Measurements from ENCODE around the gene SERPINB6. TPM values are rescaled to one million over a fixed set of nuclear protein-coding genes. Genes with fewer than 3 reads are reported as not detected.
"Not testable (repeated sequence)": the region's sequence is repeated elsewhere in the genome, so short reads cannot be mapped to it uniquely, and the experiment has no call there.

The SERPINB6 gene
- total RNA-seq, 1 donor from 2014 or later = 141 TPM

GRCh38 chr6:2999618-3000557 is 28.5 kb upstream of the SERPINB6 start, which contains the start of gene NQO2:
NQO2 (plus strand) TSS chr6:2999894; CDS start chr6:3006553, 6,659 bp downstream.
- peak; percentile 94 for DNase-seq (ENCODE audit: low spot score)

GRCh38 chr6:2998998-2999617 is 27.7 kb upstream of the SERPINB6 start:
- peak; percentile 73 for DNase-seq (ENCODE audit: low spot score)

- DNase-seq (ENCODE audit: low spot score) = not testable (repeated sequence)
These were observed 27.1 kb upstream of the SERPINB6 start for GRCh38 chr6:2998249-2998997.

- no peak for DNase-seq (ENCODE audit: low spot score)
These were observed 22.5 kb upstream of the SERPINB6 start for GRCh38 chr6:2993755-2994317.

- no peak for DNase-seq (ENCODE audit: low spot score)
These were observed 21.1 kb upstream of the SERPINB6 start for GRCh38 chr6:2992330-2992979.

GRCh38 chr6:2990932-2991506 is 19.7 kb upstream of the SERPINB6 start:
- no peak for DNase-seq (ENCODE audit: low spot score)

- DNase-seq (ENCODE audit: low spot score) = no peak
These were observed 19.0 kb upstream of the SERPINB6 start for GRCh38 chr6:2990248-2990931.

GRCh38 chr6:2989332-2990247 is 18.2 kb upstream of the SERPINB6 start:
- peak; percentile 93 for DNase-seq (ENCODE audit: low spot score)

GRCh38 chr6:2988426-2989331 is 17.3 kb upstream of the SERPINB6 start:
- peak; percentile 91 for DNase-seq (ENCODE audit: low spot score)

GRCh38 chr6:2988094-2988425 is 16.7 kb upstream of the SERPINB6 start:
- DNase-seq (ENCODE audit: low spot score) = no peak

- DNase-seq (ENCODE audit: low spot score) = peak; percentile 46
These were observed 15.4 kb upstream of the SERPINB6 start for GRCh38 chr6:2986722-2987221.

GRCh38 chr6:2984738-2985406 is 13.5 kb upstream of the SERPINB6 start:
- no peak for DNase-seq (ENCODE audit: low spot score)

- DNase-seq (ENCODE audit: low spot score) = no peak
These were observed 11.2 kb upstream of the SERPINB6 start for GRCh38 chr6:2982426-2983117.

- DNase-seq (ENCODE audit: low spot score) = no peak
These were observed 9.1 kb upstream of the SERPINB6 start for GRCh38 chr6:2980465-2980855.

GRCh38 chr6:2979819-2980464 is 8.6 kb upstream of the SERPINB6 start:
- no peak for DNase-seq (ENCODE audit: low spot score)

GRCh38 chr6:2978923-2979322 is 7.6 kb upstream of the SERPINB6 start:
- no peak for DNase-seq (ENCODE audit: low spot score)
